ENCODE measurements around the gene MMP12.

GRCh38 chr11:102879801-102880200 lies 5.0 kb upstream of the MMP12 start:
- TF ChIP-seq CTCF (IDR thresholded peaks at IDR 0.05), result no peak
- no peak for TF ChIP-seq POLR2AphosphoS5 (IDR thresholded peaks at IDR 0.05)
- no peak for TF ChIP-seq POLR2A (IDR thresholded peaks at IDR 0.05)
- TF ChIP-seq EP300 (IDR thresholded peaks at IDR 0.05), result no peak

Data from suprapubic skin (tissue), 4 donors.